Measurements from ENCODE around the gene CREB3L2.

The CREB3L2 gene

DNA sequence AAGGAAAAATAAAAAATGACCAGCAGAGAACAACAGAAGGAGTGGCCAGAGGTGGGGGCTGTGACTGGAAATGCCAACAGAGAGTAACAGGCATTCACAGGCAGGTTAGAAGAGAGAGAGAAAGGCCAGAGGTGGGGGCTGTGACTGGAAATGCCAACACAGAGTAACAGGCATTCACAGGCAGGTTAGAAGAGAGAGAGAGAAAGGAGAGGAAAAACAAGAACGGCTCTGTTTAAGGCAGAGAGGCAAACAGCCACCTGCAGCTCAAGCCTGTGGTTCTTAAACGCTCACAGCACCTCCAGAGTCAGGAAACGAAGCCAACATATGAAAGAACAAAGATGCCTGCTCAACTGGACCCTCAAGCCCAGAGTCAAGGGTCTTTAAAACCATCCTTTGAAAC, 115.6 kb downstream of the CREB3L2 start:
- Histone ChIP-seq H3K27ac (ENCODE audit: low read depth, low read length) (peak overlapping the region; percentile 68), H3K27me3 (ENCODE audit: control insufficient read depth, insufficient read depth, low read length) (no peaks in the 10 kb centered on the region), H3K4me3 (ENCODE audit: low read length) (no peak overlapping the region), H3K4me1 (ENCODE audit: control insufficient read depth, insufficient read depth, low read length) (peaks cover 19% of the 10 kb centered on the region), H3K36me3 (ENCODE audit: control insufficient read depth, insufficient read depth, low read length) (peaks cover 25% of the 10 kb centered on the region), H3K9ac (ENCODE audit: low read length) (no peak overlapping the region)

DNA sequence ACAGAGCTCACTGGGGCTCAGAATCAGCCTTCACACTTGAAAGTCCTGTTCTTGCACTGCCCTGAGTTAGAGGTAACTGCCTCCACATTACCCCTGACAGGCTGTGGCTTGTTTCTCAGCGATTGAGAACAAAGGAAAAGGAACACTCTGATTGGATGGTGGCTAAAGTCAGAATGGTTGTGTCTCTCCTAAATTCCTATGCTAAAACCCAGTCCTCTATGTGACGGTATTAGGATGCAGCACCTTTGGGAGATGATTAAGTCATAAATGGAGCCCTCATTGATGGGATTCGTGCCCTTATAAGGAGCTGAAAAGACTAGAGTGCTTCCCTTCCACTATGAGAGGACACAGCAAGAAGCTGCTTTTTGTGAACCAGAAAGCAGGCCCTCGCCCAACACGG, 116.2 kb downstream of the CREB3L2 start:
- Histone ChIP-seq H3K4me1 (ENCODE audit: control insufficient read depth, insufficient read depth, low read length) (peaks cover 19% of the 10 kb centered on the region), H3K36me3 (ENCODE audit: control insufficient read depth, insufficient read depth, low read length) (peaks cover 25% of the 10 kb centered on the region), H3K9ac (ENCODE audit: low read length) (no peak overlapping the region), H3K27me3 (ENCODE audit: control insufficient read depth, insufficient read depth, low read length) (no peaks in the 10 kb centered on the region), H3K4me3 (ENCODE audit: low read length) (no peak overlapping the region), H3K27ac (ENCODE audit: low read depth, low read length) (peak overlapping the region; percentile 68)

DNA sequence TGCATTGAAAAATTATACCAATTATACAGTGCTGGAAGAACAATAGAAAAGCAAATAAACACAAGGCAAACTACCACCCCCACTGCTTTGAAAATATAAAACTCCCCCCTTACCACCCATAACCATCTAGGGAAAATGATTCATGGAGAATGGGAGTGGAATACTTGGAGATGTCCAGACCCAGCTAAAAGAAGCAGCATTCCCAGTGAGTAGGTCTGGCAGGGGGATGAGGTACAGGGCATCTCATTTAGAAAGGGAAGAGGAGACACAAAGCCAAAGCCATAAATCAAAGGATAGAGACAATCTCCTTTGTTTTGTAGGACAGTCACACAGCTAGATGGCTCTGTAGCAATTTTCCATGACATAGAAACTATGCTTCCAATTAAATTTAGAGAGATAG, 119.1 kb downstream of the CREB3L2 start:
- Histone ChIP-seq H3K27me3 (ENCODE audit: control insufficient read depth, insufficient read depth, low read length) (no peaks in the 10 kb centered on the region), H3K9ac (ENCODE audit: low read length) (no peak overlapping the region), H3K4me3 (ENCODE audit: low read length) (no peak overlapping the region), H3K27ac (ENCODE audit: low read depth, low read length) (peak overlapping the region; percentile 18), H3K36me3 (ENCODE audit: control insufficient read depth, insufficient read depth, low read length) (peaks cover 32% of the 10 kb centered on the region), H3K4me1 (ENCODE audit: control insufficient read depth, insufficient read depth, low read length) (peaks cover 31% of the 10 kb centered on the region)

- peaks cover 32% of the 10 kb centered on the region for H3K36me3 ChIP-seq (ENCODE audit: control insufficient read depth, insufficient read depth, low read length)
- H3K27ac ChIP-seq (ENCODE audit: low read depth, low read length) = peak overlapping the region; percentile 18
- peaks cover 37% of the 10 kb centered on the region for H3K4me1 ChIP-seq (ENCODE audit: control insufficient read depth, insufficient read depth, low read length)
- no peak overlapping the region for H3K4me3 ChIP-seq (ENCODE audit: low read length)
- no peak overlapping the region for H3K9ac ChIP-seq (ENCODE audit: low read length)
- H3K27me3 ChIP-seq (ENCODE audit: control insufficient read depth, insufficient read depth, low read length) = no peaks in the 10 kb centered on the region
Measured at GRCh38 chr7:137882261-137882668, 119.6 kb downstream of the CREB3L2 start.

- Histone ChIP-seq H3K9ac (ENCODE audit: low read length) (no peak overlapping the region), H3K27ac (ENCODE audit: low read depth, low read length) (peak overlapping the region; percentile 18), H3K36me3 (ENCODE audit: control insufficient read depth, insufficient read depth, low read length) (peaks cover 32% of the 10 kb centered on the region), H3K27me3 (ENCODE audit: control insufficient read depth, insufficient read depth, low read length) (no peaks in the 10 kb centered on the region), H3K4me3 (ENCODE audit: low read length) (no peak overlapping the region), H3K4me1 (ENCODE audit: control insufficient read depth, insufficient read depth, low read length) (peaks cover 37% of the 10 kb centered on the region)
Measured at GRCh38 chr7:137881607-137882260, 120.2 kb downstream of the CREB3L2 start.

GRCh38 chr7:137880432-137880831, 121.5 kb downstream of the CREB3L2 start:
- no peak overlapping the region for H3K27ac ChIP-seq (ENCODE audit: low read depth, low read length)

GRCh38 chr7:137879357-137880158, 122.3 kb downstream of the CREB3L2 start:
- no peak overlapping the region for H3K9ac ChIP-seq (ENCODE audit: low read length)
- peaks cover 25% of the 10 kb centered on the region for H3K36me3 ChIP-seq (ENCODE audit: control insufficient read depth, insufficient read depth, low read length)
- no peaks in the 10 kb centered on the region for H3K27me3 ChIP-seq (ENCODE audit: control insufficient read depth, insufficient read depth, low read length)
- no peak overlapping the region for H3K4me3 ChIP-seq (ENCODE audit: low read length)
- H3K27ac ChIP-seq (ENCODE audit: low read depth, low read length) = peak overlapping the region; percentile 83
- peaks cover 34% of the 10 kb centered on the region for H3K4me1 ChIP-seq (ENCODE audit: control insufficient read depth, insufficient read depth, low read length)

More at GRCh38 chr7:137880432-137880831, 121.5 kb downstream of the CREB3L2 start:
- H3K36me3 ChIP-seq (ENCODE audit: control insufficient read depth, insufficient read depth, low read length) = peaks cover 32% of the 10 kb centered on the region
- H3K27me3 ChIP-seq (ENCODE audit: control insufficient read depth, insufficient read depth, low read length) = no peaks in the 10 kb centered on the region
- peaks cover 33% of the 10 kb centered on the region for H3K4me1 ChIP-seq (ENCODE audit: control insufficient read depth, insufficient read depth, low read length)
- H3K9ac ChIP-seq (ENCODE audit: low read length) = no peak overlapping the region
- no peak overlapping the region for H3K4me3 ChIP-seq (ENCODE audit: low read length)

- peaks cover 38% of the 10 kb centered on the region for H3K4me1 ChIP-seq (ENCODE audit: control insufficient read depth, insufficient read depth, low read length)
- H3K36me3 ChIP-seq (ENCODE audit: control insufficient read depth, insufficient read depth, low read length) = peaks cover 21% of the 10 kb centered on the region
- no peak overlapping the region for H3K9ac ChIP-seq (ENCODE audit: low read length)
- H3K27ac ChIP-seq (ENCODE audit: low read depth, low read length) = peak overlapping the region; percentile 83
- no peak overlapping the region for H3K4me3 ChIP-seq (ENCODE audit: low read length)
- no peaks in the 10 kb centered on the region for H3K27me3 ChIP-seq (ENCODE audit: control insufficient read depth, insufficient read depth, low read length)
Measured at GRCh38 chr7:137878333-137878961, 123.4 kb downstream of the CREB3L2 start.

GRCh38 chr7:137877027-137877675, 124.7 kb downstream of the CREB3L2 start:
- no peaks in the 10 kb centered on the region for H3K27me3 ChIP-seq (ENCODE audit: control insufficient read depth, insufficient read depth, low read length)
- no peak overlapping the region for H3K9ac ChIP-seq (ENCODE audit: low read length)
- no peak overlapping the region for H3K4me3 ChIP-seq (ENCODE audit: low read length)
- H3K27ac ChIP-seq (ENCODE audit: low read depth, low read length) = peak overlapping the region; percentile 83
- peaks cover 38% of the 10 kb centered on the region for H3K4me1 ChIP-seq (ENCODE audit: control insufficient read depth, insufficient read depth, low read length)
- peaks cover 14% of the 10 kb centered on the region for H3K36me3 ChIP-seq (ENCODE audit: control insufficient read depth, insufficient read depth, low read length)

- H3K4me3 ChIP-seq (ENCODE audit: low read length) = no peak overlapping the region
- no peaks in the 10 kb centered on the region for H3K27me3 ChIP-seq (ENCODE audit: control insufficient read depth, insufficient read depth, low read length)
- peaks cover 7% of the 10 kb centered on the region for H3K36me3 ChIP-seq (ENCODE audit: control insufficient read depth, insufficient read depth, low read length)
- peaks cover 41% of the 10 kb centered on the region for H3K4me1 ChIP-seq (ENCODE audit: control insufficient read depth, insufficient read depth, low read length)
- H3K9ac ChIP-seq (ENCODE audit: low read length) = no peak overlapping the region
- no peak overlapping the region for H3K27ac ChIP-seq (ENCODE audit: low read depth, low read length)
Measured at GRCh38 chr7:137875746-137876145, 126.1 kb downstream of the CREB3L2 start.

GRCh38 chr7:137873979-137874777, 127.7 kb downstream of the CREB3L2 start:
- Histone ChIP-seq H3K4me1 (ENCODE audit: control insufficient read depth, insufficient read depth, low read length) (peaks cover 33% of the 10 kb centered on the region), H3K27me3 (ENCODE audit: control insufficient read depth, insufficient read depth, low read length) (no peaks in the 10 kb centered on the region), H3K9ac (ENCODE audit: low read length) (no peak overlapping the region), H3K4me3 (ENCODE audit: low read length) (no peak overlapping the region), H3K36me3 (ENCODE audit: control insufficient read depth, insufficient read depth, low read length) (no peaks in the 10 kb centered on the region), H3K27ac (ENCODE audit: low read depth, low read length) (no peak overlapping the region)

All from rectal smooth muscle tissue (tissue), 1 donor.